MM.1S (cell line): Measurements from ENCODE around the gene PIP4K2A.

Experiments
- CTCF ChIP-seq: fragments of 300-600 bp; sonication (generic); IDR thresholded peaks from 2 replicates; pipeline ENCODE4 v1.5.1; 2016; ENCODE audit warnings: antibody characterized with exemption, low read length, mixed read lengths
- EZH2 ChIP-seq: fragments of 300-600 bp; sonication (generic); optimal IDR thresholded peaks from 2 replicates; pipeline ENCODE3; 2017; ENCODE audit warnings: low read depth, mild to moderate bottlenecking, antibody characterized with exemption, low read length, mixed read lengths
- EZH2phosphoT487 ChIP-seq: fragments of 300-600 bp; sonication (generic); IDR thresholded peaks from 2 replicates; pipeline ENCODE4 v1.6.1; 2018; ENCODE audit warnings: antibody characterized with exemption, low read length

GRCh38 chr10:22505911-22506685, 208.3 kb downstream of the PIP4K2A start:
- TF ChIP-seq EZH2 (no peak), CTCF (no peak), EZH2phosphoT487 (no peak)
